GOT3 (cell line): ENCODE results near the gene INTS13.
"Not testable (repeated sequence)": the region's sequence is repeated elsewhere in the genome, so short reads cannot be mapped to it uniquely, and the experiment has no call there.

Experiments used
- DNase-seq: peaks from one replicate; lab custom pipeline; 2025; ENCODE audit warnings: mixed read lengths; lab: John Stamatoyannopoulos, UW

The INTS13 gene

GRCh38 chr12:26937863-26938700 is at the start of gene INTS13, which contains the start of gene FGFR1OP2:
TSS of gene INTS13 (minus strand) at chr12:26937981. CDS start at chr12:26936803, 1,178 bp downstream.
TSS of gene FGFR1OP2 (plus strand) at chr12:26938470. CDS start at chr12:26954159, 15,689 bp downstream.
- DNase-seq, result peak; percentile 95

- no peak for DNase-seq
Measured at GRCh38 chr12:26982866-26983265, 45.1 kb upstream of the INTS13 start.

DNA sequence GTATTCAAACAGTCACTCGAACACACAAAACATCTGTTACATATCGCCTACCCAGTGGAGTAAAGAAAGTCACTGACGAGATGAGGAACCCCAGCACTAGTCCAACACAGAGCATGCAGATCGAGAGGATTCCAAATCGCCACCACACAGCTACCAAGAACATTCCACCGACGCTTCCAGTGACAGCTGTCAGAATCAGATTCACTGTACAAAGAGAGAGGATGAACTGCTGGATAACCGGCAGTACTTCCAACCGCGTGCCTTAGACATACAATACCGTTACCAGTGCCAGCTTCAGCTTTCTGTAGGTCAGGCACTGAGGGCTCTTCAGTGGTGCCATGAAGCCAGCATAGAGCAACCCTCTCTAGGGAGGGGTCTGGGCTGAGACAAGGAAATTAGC is 42.0 kb upstream of the INTS13 start:
- no peak for DNase-seq

DNA sequence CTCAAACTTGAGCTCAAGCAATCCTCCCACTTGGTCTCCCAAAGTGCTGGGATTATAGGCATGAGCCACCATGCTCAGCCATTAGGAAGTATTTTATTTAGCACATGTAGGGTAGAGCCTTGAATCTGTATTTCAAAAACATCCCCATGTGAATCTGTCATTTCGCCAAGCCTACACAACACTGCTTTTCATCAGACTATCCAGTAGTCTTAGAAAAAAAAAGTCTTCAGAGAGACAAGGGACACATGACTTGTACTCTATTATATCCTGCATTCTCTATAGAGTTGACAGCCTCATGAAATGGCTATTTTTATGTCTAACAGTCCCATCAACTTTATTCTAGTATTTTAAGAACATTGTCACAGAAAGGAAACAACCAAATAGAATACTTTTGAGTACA is 41.0 kb upstream of the INTS13 start:
- DNase-seq, result no peak

GRCh38 chr12:26976687-26977086 is 38.9 kb upstream of the INTS13 start:
- DNase-seq, result no peak

GRCh38 chr12:26971963-26972362 is 34.2 kb upstream of the INTS13 start:
- DNase-seq, result no peak

- no peak for DNase-seq
Measured at GRCh38 chr12:26970136-26970535, 32.4 kb upstream of the INTS13 start.

DNA sequence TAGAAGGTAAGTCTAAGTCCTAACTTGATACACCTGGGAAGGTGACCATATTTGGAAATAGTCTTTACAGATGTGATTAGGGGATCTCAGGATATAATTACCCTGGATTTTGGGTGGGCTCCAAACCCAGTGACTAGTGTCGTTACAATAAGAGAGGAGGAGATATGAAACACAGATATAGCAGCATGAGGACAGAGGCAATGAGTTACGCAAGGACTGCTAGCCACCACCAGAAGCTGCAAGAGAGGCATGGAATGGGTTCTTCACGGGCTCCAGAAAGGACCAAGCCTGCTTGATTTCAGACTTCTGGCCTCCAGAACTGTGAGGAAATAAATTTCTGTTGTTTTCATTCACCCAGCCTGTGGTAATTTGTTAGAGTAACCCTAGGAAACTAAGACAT is 29.1 kb upstream of the INTS13 start:
- DNase-seq, result no peak

DNA sequence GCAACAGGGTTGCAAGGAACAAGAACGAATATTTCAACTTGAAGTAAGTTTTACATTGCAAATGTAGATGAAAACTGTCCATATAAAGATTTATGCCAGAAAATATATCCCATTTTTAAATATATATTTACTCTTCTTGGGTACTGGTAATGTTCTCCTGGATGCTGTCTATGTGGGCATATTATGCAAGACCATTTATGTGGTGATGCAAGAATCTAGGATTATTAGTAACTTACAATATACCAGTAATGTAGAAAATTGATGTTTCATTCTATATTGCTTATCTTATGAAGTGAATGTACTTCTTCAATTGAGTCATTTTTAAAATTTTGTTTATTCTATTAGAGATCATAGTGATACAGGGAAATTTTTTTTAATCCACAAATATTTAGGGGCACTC is 25.6 kb upstream of the INTS13 start:
- no peak for DNase-seq

GRCh38 chr12:26961803-26962202 is 24.0 kb upstream of the INTS13 start:
- DNase-seq, result no peak

GRCh38 chr12:26961391-26961790 is 23.6 kb upstream of the INTS13 start:
- not testable (repeated sequence) for DNase-seq

DNA sequence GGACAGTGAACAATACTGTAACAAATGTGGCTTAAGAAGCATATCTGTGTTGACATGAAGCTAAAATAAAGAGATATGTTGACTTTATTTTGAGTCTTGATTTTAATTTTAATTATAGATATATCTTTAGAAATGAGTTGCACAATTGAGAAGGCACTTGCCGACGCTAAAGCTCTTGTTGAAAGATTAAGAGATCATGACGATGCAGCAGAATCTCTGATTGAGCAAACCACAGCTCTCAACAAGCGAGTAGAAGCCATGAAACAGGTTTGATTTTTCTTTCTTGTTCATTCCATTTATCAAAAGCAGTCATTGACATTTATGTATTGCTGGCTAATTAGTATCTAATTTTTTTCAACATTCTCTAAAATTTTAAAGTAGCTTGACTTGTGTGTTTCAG is 16.2 kb upstream of the INTS13 start:
- no peak for DNase-seq

GRCh38 chr12:26953447-26953846 is 15.7 kb upstream of the INTS13 start:
- no peak for DNase-seq

GRCh38 chr12:26948309-26948708 is 10.5 kb upstream of the INTS13 start:
- no peak for DNase-seq

DNA sequence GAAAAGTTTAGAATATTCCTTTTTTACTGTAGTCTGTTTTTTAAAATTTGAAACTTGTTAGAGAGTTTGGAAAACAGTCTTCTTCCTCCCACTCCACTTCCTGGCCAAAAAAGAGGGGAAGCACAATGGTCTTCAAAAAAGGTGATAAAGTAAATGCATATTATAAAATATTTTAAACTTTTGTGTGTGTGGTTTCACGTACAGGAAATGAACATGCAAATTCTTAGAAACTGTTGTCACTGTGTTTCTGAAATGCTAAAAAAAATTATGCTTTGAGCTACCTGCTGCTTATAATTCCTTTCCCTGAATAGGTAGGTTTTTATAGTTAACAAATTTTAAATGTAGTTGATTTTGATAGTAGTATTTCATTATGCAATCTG is 3.4 kb upstream of the INTS13 start:
- no peak for DNase-seq

DNA sequence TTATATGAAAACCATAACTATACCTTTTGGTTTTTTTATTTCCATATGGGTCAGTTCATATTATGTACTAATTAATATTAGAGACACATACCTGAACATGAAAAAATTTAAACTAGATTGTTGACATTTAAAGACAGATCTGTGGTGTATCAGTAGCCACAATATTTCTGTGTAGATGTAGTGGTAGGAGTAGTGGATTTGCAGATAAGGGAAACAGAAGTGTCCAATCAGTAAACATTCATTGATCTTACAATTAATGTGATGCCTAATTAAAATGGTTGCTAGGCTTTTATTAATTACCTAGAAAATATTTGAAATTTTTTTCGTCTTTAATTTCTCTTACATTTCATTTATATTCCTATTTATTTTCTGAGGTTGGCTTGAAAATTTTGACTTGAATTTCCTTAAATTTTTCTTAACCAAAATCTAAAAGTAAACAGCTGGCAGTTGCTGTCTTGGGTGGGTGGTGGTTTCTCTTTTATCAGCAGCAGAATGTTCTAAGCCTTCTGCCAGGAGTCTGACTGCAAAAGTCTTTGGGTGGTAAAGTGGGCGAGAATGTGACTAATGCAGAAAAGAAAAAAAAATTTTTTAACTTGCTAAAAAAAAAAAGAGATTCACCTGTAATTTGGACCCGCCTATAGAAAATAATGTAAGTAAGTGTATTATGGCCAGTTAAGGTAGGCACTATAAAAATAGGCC is 2.9 kb upstream of the INTS13 start:
- DNase-seq, result no peak

DNA sequence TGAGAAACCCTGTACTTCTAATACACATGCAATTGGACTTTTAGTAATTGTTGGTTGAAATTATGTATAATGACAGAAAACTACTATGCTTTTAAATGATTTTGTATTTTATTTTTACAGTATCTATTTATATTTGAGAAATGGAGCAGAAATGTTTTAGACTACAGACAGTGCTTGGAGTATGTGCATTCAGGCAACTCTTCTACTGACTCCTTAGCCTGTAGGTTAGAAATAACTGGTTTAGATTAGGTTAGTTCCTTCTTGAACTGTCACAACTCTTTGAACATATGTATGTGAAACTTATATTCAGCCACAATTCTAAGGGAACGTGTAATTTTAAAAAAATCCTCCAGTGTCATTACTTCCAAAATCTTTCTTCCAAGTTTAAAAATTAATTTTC is 2.2 kb upstream of the INTS13 start:
- DNase-seq, result no peak

DNA sequence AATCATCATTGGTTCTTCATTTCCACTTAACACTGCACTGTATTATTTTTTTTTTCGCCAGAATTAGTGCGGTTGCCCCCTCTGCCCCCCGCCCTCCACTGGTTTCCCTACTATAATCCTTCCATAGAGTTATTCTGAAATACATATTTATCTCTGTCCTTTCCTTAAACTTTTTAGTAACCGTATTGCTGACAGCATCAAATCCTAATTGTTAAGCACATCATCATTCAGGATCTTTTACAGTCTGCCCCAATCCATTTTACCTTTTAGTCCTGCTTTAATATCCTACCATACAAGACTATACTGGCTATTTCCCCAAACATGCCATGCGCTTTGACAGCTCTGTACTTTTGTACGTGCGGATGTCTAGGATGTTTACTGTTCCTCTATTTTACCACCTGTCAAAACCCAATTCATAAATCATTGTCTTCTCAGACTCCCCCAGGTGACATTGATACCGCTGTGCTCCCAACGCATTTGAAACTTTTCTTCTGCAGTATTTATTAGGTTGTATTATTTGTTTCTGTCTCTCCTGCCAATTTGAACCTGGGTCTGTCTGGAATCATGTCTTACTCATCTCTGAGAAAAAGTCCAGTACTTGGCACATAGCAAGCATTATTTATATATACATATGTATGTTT is 1.5 kb upstream of the INTS13 start:
- DNase-seq, result no peak

- DNase-seq, result no peak
Measured at GRCh38 chr12:26938701-26939062, 901 bp upstream of the INTS13 start.

- no peak for DNase-seq
Measured at GRCh38 chr12:26937443-26937862, 328 bp downstream of the INTS13 start.

- no peak for DNase-seq
Measured at GRCh38 chr12:26936559-26937442, 980 bp downstream of the INTS13 start.
